Transverse colon (tissue), 4 donors: ENCODE measurements around the gene ARHGAP1.

ENCODE experiments used
- CTCF ChIP-seq, 5 experiments: fragments of 200-600 bp in 3 of 5; fragments of 450-650 bp in 2 of 5; sonication (generic) in 3 of 5; IDR thresholded peaks; 1 replicate in 2 of 5; 2 replicates in 3 of 5; pipeline ENCODE4 v1.5.1; 2016 to 2017; ENCODE audit warnings: antibody characterized with exemption in 5 of 5, inconsistent platforms in 3 of 5, mild to moderate bottlenecking in 2 of 5, moderate library complexity in 1 of 5
- EP300 ChIP-seq: sonication (generic); formaldehyde crosslinking; IDR thresholded peaks from one replicate; pipeline ENCODE4 v1.6.1; 2017; ENCODE audit warnings: antibody characterized with exemption, low read depth
- POLR2AphosphoS5 ChIP-seq, 3 donors: sonication (generic); formaldehyde crosslinking; IDR thresholded peaks; one replicate each; pipeline ENCODE4 v1.6.1; 2016; ENCODE audit warnings: antibody characterized with exemption in 3 of 3

- TF ChIP-seq EP300, result no peak
- no peak for TF ChIP-seq CTCF (IDR thresholded peaks at IDR 0.05)
- no peak for TF ChIP-seq POLR2AphosphoS5 (IDR thresholded peaks at IDR 0.05)
Measured at GRCh38 chr11:46663277-46663940, 37.0 kb downstream of the ARHGAP1 start.
